Hepatocyte (in vitro differentiated cells): Measurements from ENCODE around the gene SLAMF7.

Experiments used
- CTCF ChIP-seq: fragments of 200-600 bp; sonication (generic); IDR thresholded peaks from 2 replicates; pipeline ENCODE4 v1.5.1; 2016; ENCODE audit warnings: antibody characterized with exemption, mild to moderate bottlenecking; ENCODE audit not compliant: poor library complexity
- EZH2 ChIP-seq: fragments of 200-600 bp; sonication (generic); IDR thresholded peaks from 2 replicates; pipeline ENCODE4 v1.6.1; 2016; ENCODE audit warnings: antibody characterized with exemption, mild to moderate bottlenecking, borderline replicate concordance
- EZH2phosphoT487 ChIP-seq: fragments of 200-600 bp; sonication (generic); IDR thresholded peaks from one replicate; pipeline ENCODE4 v1.6.1; 2018; ENCODE audit warnings: antibody characterized with exemption, mild to moderate bottlenecking, low read depth, moderate library complexity; ENCODE audit not compliant: unreplicated experiment, severe bottlenecking

- TF ChIP-seq CTCF (no peak), EZH2 (no peak), EZH2phosphoT487 (no peak)
Observed at GRCh38 chr1:160772331-160772730, 33.3 kb downstream of the SLAMF7 start.
